DMS 273 treated with DMSO at 0.1 percent for 48 hours (cell line): ENCODE measurements around the gene NPAS3.

ENCODE experiments used
- DNase-seq: peaks from one replicate; lab custom pipeline; 2025; lab: John Stamatoyannopoulos, UW

The NPAS3 gene

GRCh38 chr14:33680873-33681272 lies 742.2 kb downstream of the NPAS3 start:
- no peak for DNase-seq

DNA sequence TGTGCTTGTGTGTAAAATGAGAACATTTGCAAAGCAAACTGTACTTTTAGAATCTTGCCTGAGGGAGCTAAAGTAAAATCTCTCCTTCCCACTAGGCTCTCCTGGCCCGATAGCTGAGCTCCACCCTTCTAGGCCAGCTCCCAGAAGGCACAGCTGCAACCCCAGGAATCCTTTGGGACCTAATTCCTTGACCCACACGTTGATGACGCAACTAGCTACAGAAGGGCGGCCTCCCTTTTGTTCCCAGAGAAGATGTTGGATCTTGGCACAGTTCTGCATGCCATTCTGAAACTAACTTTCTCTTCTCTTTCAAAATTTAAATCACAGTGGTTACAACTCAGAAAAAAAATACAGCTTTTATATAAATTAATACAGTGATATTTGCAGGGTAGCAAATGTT lies 744.1 kb downstream of the NPAS3 start:
- no peak for DNase-seq

GRCh38 chr14:33685026-33685425 lies 746.3 kb downstream of the NPAS3 start:
- DNase-seq, result no peak

DNA sequence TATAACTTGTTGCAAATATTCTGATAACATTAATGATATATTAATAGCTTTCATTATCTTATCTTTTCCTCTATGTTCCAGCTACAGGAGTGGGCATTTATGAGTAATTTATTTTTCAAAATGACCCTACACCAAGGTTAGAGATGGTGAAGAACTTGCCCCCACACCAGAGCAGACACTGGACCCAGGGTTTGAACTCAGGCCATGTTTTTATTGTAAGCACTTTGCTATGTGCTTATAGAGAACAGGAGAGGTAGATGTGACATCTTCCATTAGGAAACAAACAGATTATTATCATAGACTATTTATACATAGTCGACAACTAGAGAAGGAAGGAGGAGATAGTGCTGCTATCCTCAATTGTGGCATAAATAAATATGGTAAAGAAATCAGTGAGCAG lies 747.0 kb downstream of the NPAS3 start:
- no peak for DNase-seq

GRCh38 chr14:33686218-33686617 lies 747.5 kb downstream of the NPAS3 start:
- no peak for DNase-seq

- no peak for DNase-seq
Measured at GRCh38 chr14:33686856-33687255, 748.2 kb downstream of the NPAS3 start.

DNA sequence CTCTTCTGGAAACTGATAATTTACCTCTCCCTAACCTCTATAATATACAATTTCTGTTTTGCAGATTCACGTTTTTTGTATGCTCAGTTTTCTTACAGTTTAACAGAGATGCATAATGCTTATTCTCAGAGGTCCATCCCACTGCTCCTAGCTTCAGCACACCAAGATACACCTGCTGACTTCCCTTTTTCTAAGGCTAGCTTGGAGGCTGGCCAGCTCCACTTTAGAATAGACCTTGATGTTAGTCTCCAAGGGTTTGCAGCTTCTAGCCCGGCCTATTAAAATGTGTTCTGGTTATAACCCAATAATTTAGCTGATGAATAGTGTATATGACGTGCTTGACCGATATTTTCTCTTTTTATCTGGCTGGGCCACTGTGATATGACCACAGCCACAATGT lies 751.0 kb downstream of the NPAS3 start:
- DNase-seq, result no peak

GRCh38 chr14:33691907-33692306 lies 753.2 kb downstream of the NPAS3 start:
- DNase-seq, result no peak

GRCh38 chr14:33692762-33693161 lies 754.1 kb downstream of the NPAS3 start:
- DNase-seq, result no peak

DNA sequence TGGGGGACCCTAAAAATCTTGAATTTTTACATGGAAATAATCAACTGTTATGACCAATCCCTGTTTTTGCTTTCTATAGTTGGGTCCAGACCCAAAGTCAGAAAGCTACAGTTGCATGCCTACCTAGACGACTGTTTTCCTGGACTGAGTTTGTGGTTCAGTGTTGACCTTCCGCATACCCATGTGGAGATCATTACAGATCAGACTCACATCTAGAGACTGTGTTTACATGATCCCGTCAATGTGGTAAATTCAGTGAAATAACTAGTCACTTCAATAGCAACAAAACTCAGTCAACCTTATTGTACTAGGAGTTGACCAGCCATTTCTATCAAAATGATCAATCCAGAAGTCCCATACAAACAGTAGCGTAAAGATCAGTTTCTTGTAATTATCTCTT lies 754.6 kb downstream of the NPAS3 start:
- DNase-seq, result no peak

GRCh38 chr14:33696165-33696564 lies 757.5 kb downstream of the NPAS3 start:
- DNase-seq, result no peak

- DNase-seq, result no peak
Measured at GRCh38 chr14:33699300-33699983, 760.8 kb downstream of the NPAS3 start.

GRCh38 chr14:33700052-33700451 lies 761.4 kb downstream of the NPAS3 start:
- DNase-seq, result no peak

- no peak for DNase-seq
Measured at GRCh38 chr14:33702293-33702692, 763.6 kb downstream of the NPAS3 start.

DNA sequence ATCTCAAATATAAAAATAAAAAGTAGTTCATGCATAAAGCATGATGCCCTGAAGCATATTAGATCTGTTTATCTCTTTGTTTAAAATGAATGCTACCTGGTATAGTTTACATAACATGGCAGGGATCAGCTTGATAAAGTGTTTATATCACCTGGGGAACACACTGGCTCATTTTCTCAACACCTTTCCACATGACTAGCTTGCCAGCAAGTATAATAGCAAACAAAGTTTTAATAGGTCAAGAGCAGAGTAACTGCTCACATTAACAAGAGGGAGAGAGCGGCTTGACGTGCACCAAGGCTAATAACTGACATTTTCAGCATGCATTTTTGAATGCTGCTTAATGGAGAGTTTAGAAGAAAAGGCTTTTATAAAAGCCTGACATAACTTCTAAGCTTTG lies 765.8 kb downstream of the NPAS3 start:
- DNase-seq, result no peak

- DNase-seq, result no peak
Measured at GRCh38 chr14:33705490-33705889, 766.8 kb downstream of the NPAS3 start.

DNA sequence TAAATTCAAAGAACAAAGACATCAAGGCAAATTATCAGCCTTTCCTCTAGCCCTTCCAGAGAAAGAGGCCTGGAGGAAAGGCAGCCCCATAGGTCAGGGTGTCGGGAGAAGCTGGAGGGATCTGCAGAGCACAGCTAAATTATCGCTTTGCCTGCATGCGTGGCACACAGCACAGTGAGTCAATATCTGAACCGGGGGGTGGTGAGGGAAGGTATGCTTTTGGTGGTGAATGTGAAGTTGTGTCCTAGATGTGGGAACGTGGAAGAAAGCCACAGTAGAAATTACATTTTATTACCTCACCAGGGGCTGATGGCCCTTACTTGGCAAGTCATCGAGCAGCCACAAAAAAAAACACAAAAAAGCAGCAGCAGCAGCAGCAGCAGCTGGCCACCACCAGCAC lies 769.0 kb downstream of the NPAS3 start:
- no peak for DNase-seq

- no peak for DNase-seq
Measured at GRCh38 chr14:33709283-33709682, 770.6 kb downstream of the NPAS3 start.

GRCh38 chr14:33709711-33710110 lies 771.0 kb downstream of the NPAS3 start:
- no peak for DNase-seq

DNA sequence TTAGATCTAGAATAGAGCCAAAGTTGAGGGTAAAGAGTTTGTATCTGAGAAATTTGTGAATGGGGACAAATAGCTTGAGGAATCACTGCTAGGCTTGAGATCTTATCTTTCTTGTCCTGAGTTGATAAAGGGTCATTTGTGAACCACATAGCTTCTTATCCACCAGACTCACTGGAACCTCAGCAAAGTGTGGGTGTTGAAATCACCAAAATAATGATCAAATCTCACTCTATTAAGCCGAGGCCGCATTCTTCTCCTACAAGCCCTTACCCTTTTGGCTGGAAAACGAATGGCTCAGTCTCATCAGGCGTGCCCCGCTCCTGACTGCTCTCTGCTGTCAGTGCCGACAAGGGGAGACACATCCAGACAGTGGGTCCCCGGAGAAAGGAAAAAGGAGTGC lies 771.6 kb downstream of the NPAS3 start:
- DNase-seq, result no peak

- no peak for DNase-seq
Measured at GRCh38 chr14:33711194-33711593, 772.5 kb downstream of the NPAS3 start.

GRCh38 chr14:33711811-33712216 lies 773.1 kb downstream of the NPAS3 start:
- DNase-seq, result no peak

- DNase-seq, result no peak
Measured at GRCh38 chr14:33714527-33715226, 776.0 kb downstream of the NPAS3 start.

- no peak for DNase-seq
Measured at GRCh38 chr14:33715227-33715528, 776.5 kb downstream of the NPAS3 start.
